Cardiac muscle cell (in vitro differentiated cells and primary cell): ENCODE measurements around the gene NPHP3. TPM values are rescaled to one million over a fixed set of nuclear protein-coding genes. Genes with fewer than 3 reads are reported as not detected.
A peak's percentile ranks its signal among the peaks of the same experiment; 100 is the strongest.

Experiments
- DNase-seq, 2 donors: peaks; one replicate each; pipeline versions ENCODE4 v3.0.0 to v3.0.0-alpha.2; 2010 to 2017; ENCODE audit warnings: low read depth in 1 of 2, low spot score in 1 of 2
- H3K27ac ChIP-seq: fragments of 200-600 bp; sonication (generic); 2 replicates; pipeline ENCODE4 v1.5.1; 2016
- H3K27me3 ChIP-seq: fragments of 200-600 bp; sonication (generic); 2 replicates; pipeline ENCODE4 v1.6.0; 2016; ENCODE audit warnings: control low read depth
- H3K36me3 ChIP-seq: fragments of 200-600 bp; sonication (generic); 2 replicates; pipeline ENCODE4 v1.5.1; 2016; ENCODE audit warnings: control low read depth
- H3K4me1 ChIP-seq: fragments of 200-600 bp; sonication (generic); 2 replicates; pipeline ENCODE4 v1.8.1; 2017; ENCODE audit warnings: low read depth, mild to moderate bottlenecking, mixed run types
- H3K4me3 ChIP-seq: fragments of 200-600 bp; sonication (generic); 2 replicates; pipeline ENCODE4 v1.5.1; 2016; ENCODE audit warnings: mild to moderate bottlenecking
- H3K9me3 ChIP-seq: fragments of 200-600 bp; sonication (generic); 2 replicates; pipeline ENCODE4 v1.5.1; 2017; ENCODE audit warnings: low read depth, mild to moderate bottlenecking, control low read depth
- CTCF ChIP-seq: IDR thresholded peaks from 2 replicates; pipeline ENCODE4 v1.5.1; 2012; ENCODE audit warnings: low read depth, mild to moderate bottlenecking, low read length
- polyA plus RNA-seq: library from polyadenylated mRNA; unstranded; fragments of >200 nt; fragmentation: Nextera tagmentation; extraction: Ambion mirVana; gene quantifications from 2 replicates; pipeline ENCODE4 v1.2.1, GENCODE V29; 2016
- total RNA-seq: library from RNA; depleted of rRNA; stranded (reverse); fragments of >200 nt; gene quantifications from 2 replicates; pipeline ENCODE4 v1.2.3, GENCODE V29; 2016

Gene NPHP3
- total and polyA plus RNA-seq, 2 experiments from 2014 or later = 21.1 to 74.1 TPM

- Histone ChIP-seq H3K4me1 (no peaks in the 10 kb centered on the region), H3K36me3 (no peaks in the 10 kb centered on the region), H3K9me3 (no peaks in the 10 kb centered on the region), H3K27ac (no peak overlapping the region), H3K4me3 (no peak overlapping the region), H3K27me3 (no peaks in the 10 kb centered on the region)
- DNase-seq = no peak
- no peak for TF ChIP-seq CTCF
Observed at GRCh38 chr3:132738314-132738713, 16.1 kb upstream of the NPHP3 start.

- peak in 1 of 2 donors; percentile 6 for DNase-seq
- Histone ChIP-seq H3K36me3 (no peaks in the 10 kb centered on the region), H3K9me3 (no peaks in the 10 kb centered on the region), H3K27ac (no peak overlapping the region), H3K4me3 (no peak overlapping the region), H3K4me1 (no peaks in the 10 kb centered on the region), H3K27me3 (no peaks in the 10 kb centered on the region)
- no peak for TF ChIP-seq CTCF
Observed at GRCh38 chr3:132735589-132735988, 13.4 kb upstream of the NPHP3 start.

- peak; percentile 58 to 76 for DNase-seq
- Histone ChIP-seq H3K27ac (no peak overlapping the region), H3K27me3 (no peaks in the 10 kb centered on the region), H3K4me3 (no peak overlapping the region), H3K36me3 (no peaks in the 10 kb centered on the region), H3K9me3 (no peaks in the 10 kb centered on the region), H3K4me1 (no peaks in the 10 kb centered on the region)
- peak; percentile 49 for TF ChIP-seq CTCF
Observed at GRCh38 chr3:132730891-132731580, 8.8 kb upstream of the NPHP3 start.

- DNase-seq = peak; percentile 32 to 48
- Histone ChIP-seq H3K4me1 (peaks cover 3% of the 10 kb centered on the region), H3K27me3 (no peaks in the 10 kb centered on the region), H3K4me3 (no peak overlapping the region), H3K36me3 (no peaks in the 10 kb centered on the region), H3K27ac (no peak overlapping the region), H3K9me3 (no peaks in the 10 kb centered on the region)
- peak; percentile 61 for TF ChIP-seq CTCF
Observed at GRCh38 chr3:132726341-132726823, 4.2 kb upstream of the NPHP3 start.

- Histone ChIP-seq H3K27ac (peak overlapping the region; percentile 90), H3K9me3 (no peaks in the 10 kb centered on the region), H3K4me3 (peak overlapping the region; percentile 45), H3K27me3 (no peaks in the 10 kb centered on the region), H3K36me3 (peaks cover 8% of the 10 kb centered on the region), H3K4me1 (peaks cover 6% of the 10 kb centered on the region)
- DNase-seq = no peak
- no peak for TF ChIP-seq CTCF
Observed at GRCh38 chr3:132723024-132723950, 1.1 kb upstream of the NPHP3 start.
